ENCODE data around the gene RANBP10. TPM values are rescaled to one million over a fixed set of nuclear protein-coding genes. Genes with fewer than 3 reads are reported as not detected.

RANBP10 gene
- total and polyA plus RNA-seq, 9 of the 15 experiments (the other 6 are each of a cell fraction or from before 2014, with no cell fraction given) = 0.61 to 19.3 (median 5.9) TPM

GRCh38 chr16:67846320-67847063, 40.1 kb upstream of the RANBP10 start, which contains the start of gene NUTF2 (continued):
- no peak for TF ChIP-seq ZNF277 (CRISPR knock-in tag; IDR thresholded peaks at IDR 0.05; ENCODE audit: borderline replicate concordance)
- TF ChIP-seq ZNF512 (tag; IDR thresholded peaks at IDR 0.05) = no peak
- TF ChIP-seq ILK (tag; IDR thresholded peaks at IDR 0.05; ENCODE audit: borderline replicate concordance, low read depth) = no peak
- TF ChIP-seq PRPF4 (IDR thresholded peaks at IDR 0.05; ENCODE audit: insufficient read depth, low read depth, low read length, poor library complexity, severe bottlenecking) = peak; percentile 51
- TF ChIP-seq CC2D1A (IDR thresholded peaks at IDR 0.05) = no peak
- TF ChIP-seq ZNF644 (tag; IDR thresholded peaks at IDR 0.05; ENCODE audit: low read depth) = peak; percentile 89
- TF ChIP-seq RBBP5 (IDR thresholded peaks at IDR 0.05; ENCODE audit: borderline replicate concordance, insufficient read depth, low read length, poor library complexity, severe bottlenecking) = peak; percentile 69
- peak; percentile 37 to 98 for TF ChIP-seq AFF1 (IDR thresholded peaks at IDR 0.05; ENCODE audit: low read depth in 1 of 2, partially characterized antibody in 2 of 2)
- TF ChIP-seq SREBF1 (IDR thresholded peaks at IDR 0.05; ENCODE audit: borderline replicate concordance, low read depth, low read length) = no peak
- TF ChIP-seq HMGN3 (IDR thresholded peaks at IDR 0.05; ENCODE audit: borderline replicate concordance, extremely low read depth, insufficient read length, low read depth, low read length) = peak; percentile 93
- no peak for TF ChIP-seq CEBPB (tag; IDR thresholded peaks at IDR 0.05)
- peak; percentile 48; the same call in 1 of the 2 replicates for TF ChIP-seq OTX1 (CRISPR knock-in tag; IDR thresholded peaks at IDR 0.05)
- peak; percentile 68; the same call in 1 of the 2 replicates for TF ChIP-seq L3MBTL2 (IDR thresholded peaks at IDR 0.05)
- TF ChIP-seq SMARCC2 (IDR thresholded peaks at IDR 0.05; ENCODE audit: low read depth) = no peak
- peak; percentile 51 for TF ChIP-seq EP300 (IDR thresholded peaks at IDR 0.05; ENCODE audit: low read length)
- no peak for TF ChIP-seq COPS2 (conservative IDR thresholded peaks at IDR 0.05)
- peak; percentile 27; the same call in 1 of the 2 replicates for TF ChIP-seq TOE1 (IDR thresholded peaks at IDR 0.05; ENCODE audit: borderline replicate concordance)
- no peak for TF ChIP-seq TOE1 (CRISPR knock-in tag; IDR thresholded peaks at IDR 0.05; ENCODE audit: borderline replicate concordance, low read depth)
- peak in 1 of 2 experiments; percentile 28; a peak in 2 of 4 replicates for TF ChIP-seq TBL1XR1 (IDR thresholded peaks at IDR 0.05; ENCODE audit: low read length in 2 of 2)
- TF ChIP-seq TARDBP (IDR thresholded peaks at IDR 0.05) = no peak
